Trophoblast cell (in vitro differentiated cells and primary cell): ENCODE results near the gene CMPK1.
"Not testable (repeated sequence)": the region's sequence is repeated elsewhere in the genome, so short reads cannot be mapped to it uniquely, and the experiment has no call there.

Experiments
- DNase-seq, 2 donors: peaks; one replicate each; pipeline ENCODE4 v3.0.0-alpha.2; 2016
- H2AFZ ChIP-seq: 2 replicates; pipeline ENCODE4 v1.6.1; 2013; ENCODE audit warnings: low read length, moderate library complexity, mild to moderate bottlenecking; ENCODE audit not compliant: insufficient read depth, poor library complexity
- H2AK5ac ChIP-seq: 2 replicates; pipeline ENCODE4 v1.6.1; 2013; ENCODE audit warnings: mild to moderate bottlenecking, low read length
- H2BK120ac ChIP-seq: 2 replicates; pipeline ENCODE4 v1.6.1; 2013; ENCODE audit warnings: low read length, mild to moderate bottlenecking, moderate library complexity; ENCODE audit not compliant: insufficient read depth, poor library complexity
- H2BK12ac ChIP-seq: 2 replicates; pipeline ENCODE4 v1.6.1; 2013; ENCODE audit warnings: mild to moderate bottlenecking, low read length, moderate library complexity
- H2BK5ac ChIP-seq: 2 replicates; pipeline ENCODE4 v1.6.1; 2013; ENCODE audit warnings: low read length, low read depth, moderate library complexity, mild to moderate bottlenecking; ENCODE audit not compliant: poor library complexity
- H3K14ac ChIP-seq: 2 replicates; pipeline ENCODE4 v1.6.1; 2013; ENCODE audit warnings: mild to moderate bottlenecking, low read length
- H3K18ac ChIP-seq: 2 replicates; pipeline ENCODE4 v1.6.1; 2013; ENCODE audit warnings: mild to moderate bottlenecking, low read length
- H3K23ac ChIP-seq: 2 replicates; pipeline ENCODE4 v1.6.1; 2013; ENCODE audit warnings: low read length
- H3K27ac ChIP-seq: 2 replicates; pipeline ENCODE4 v1.5.1; 2013; ENCODE audit warnings: low read depth, mild to moderate bottlenecking, inconsistent platforms, low read length, moderate library complexity
- H3K27me3 ChIP-seq: 2 replicates; pipeline ENCODE4 v1.6.1; 2013; ENCODE audit warnings: inconsistent platforms, mild to moderate bottlenecking, low read length, moderate library complexity; ENCODE audit not compliant: insufficient read depth
- H3K36me3 ChIP-seq, 2 experiments: 1 replicate in 1 of 2; 2 replicates in 1 of 2; pipeline ENCODE4 v1.6.1; 2013; ENCODE audit warnings: low read length in 2 of 2, mild to moderate bottlenecking in 2 of 2, moderate library complexity in 1 of 2; ENCODE audit not compliant: insufficient read depth in 2 of 2, control insufficient read depth in 1 of 2
- H3K4ac ChIP-seq: 2 replicates; pipeline ENCODE4 v1.6.1; 2013; ENCODE audit warnings: low read depth, mild to moderate bottlenecking, low read length, moderate library complexity
- H3K4me1 ChIP-seq, 2 experiments: 1 replicate in 1 of 2; 2 replicates in 1 of 2; pipeline ENCODE4 v1.6.1; 2013; ENCODE audit warnings: low read length in 2 of 2, mild to moderate bottlenecking in 2 of 2, moderate library complexity in 1 of 2; ENCODE audit not compliant: insufficient read depth in 2 of 2, control insufficient read depth in 1 of 2
- H3K4me2 ChIP-seq: 2 replicates; pipeline ENCODE4 v1.6.1; 2013; ENCODE audit warnings: inconsistent platforms, mild to moderate bottlenecking, low read length, moderate library complexity
- H3K4me3 ChIP-seq: 2 replicates; pipeline ENCODE4 v1.5.1; 2013; ENCODE audit warnings: mild to moderate bottlenecking, low read depth, low read length, inconsistent platforms
- H3K79me1 ChIP-seq: one replicate; pipeline ENCODE4 v1.6.1; 2013; ENCODE audit warnings: low read length
- H3K79me2 ChIP-seq: 2 replicates; pipeline ENCODE4 v1.6.1; 2013; ENCODE audit warnings: low read length, mild to moderate bottlenecking; ENCODE audit not compliant: control insufficient read depth, insufficient read depth, poor library complexity
- H3K9ac ChIP-seq: 2 replicates; pipeline ENCODE4 v1.6.1; 2013; ENCODE audit warnings: mild to moderate bottlenecking, low read length
- H3K9me3 ChIP-seq: 2 replicates; pipeline ENCODE4 v1.6.1; 2013; ENCODE audit warnings: low read depth, mild to moderate bottlenecking, control low read depth, inconsistent platforms, low read length; ENCODE audit not compliant: insufficient read depth
- H4K12ac ChIP-seq: 2 replicates; pipeline ENCODE4 v1.6.1; 2013; ENCODE audit warnings: low read depth, mild to moderate bottlenecking, low read length, moderate library complexity
- H4K8ac ChIP-seq: 2 replicates; pipeline ENCODE4 v1.6.1; 2013; ENCODE audit warnings: low read depth, mild to moderate bottlenecking, low read length, moderate library complexity
- H4K91ac ChIP-seq: one replicate; pipeline ENCODE4 v1.6.1; 2013; ENCODE audit warnings: low read depth, mild to moderate bottlenecking, low read length, moderate library complexity
- WGBS: extraction: QIAGEN DNeasy Blood & Tissue Kit; methylation state at CpG from one replicate; pipeline ENCODE4 v1.1.7; 2013; ENCODE audit warnings: missing lambda C conversion rate; ENCODE audit not compliant: insufficient read length, insufficient coverage; ENCODE audit errors: extremely low coverage; 5-methylcytosine and 5-hydroxymethylcytosine counted together

CMPK1 gene

GRCh38 chr1:47317841-47318240 lies 15.7 kb upstream of the CMPK1 start:
- H3K4me3 ChIP-seq: no peak overlapping the region
- no peaks in the 10 kb centered on the region for H3K27me3 ChIP-seq
- H3K4me2 ChIP-seq: no peak overlapping the region
- H3K14ac ChIP-seq: no peak overlapping the region
- peaks cover 2% of the 10 kb centered on the region for H3K79me2 ChIP-seq
- H3K4me1 ChIP-seq: peaks cover 0 to 7% of the 10 kb centered on the region in 2 experiments
- DNase-seq: peak; percentile 85 to 96
- H2BK12ac ChIP-seq: no peak overlapping the region
- H3K27ac ChIP-seq: peak overlapping the region; percentile 90
- H3K18ac ChIP-seq: no peak overlapping the region
- H3K79me1 ChIP-seq: peaks cover 7% of the 10 kb centered on the region
- no peak overlapping the region for H4K12ac ChIP-seq
- H3K23ac ChIP-seq: no peak overlapping the region
- no peak overlapping the region for H2AFZ ChIP-seq
- no peaks in the 10 kb centered on the region for H3K9me3 ChIP-seq
- H2BK120ac ChIP-seq: peak overlapping the region; percentile 73
- no peak overlapping the region for H3K4ac ChIP-seq
- whole genome bisulfite sequencing: no CpG with 5 or more reads among the region's 1 CpG
- no peak overlapping the region for H4K8ac ChIP-seq
- no peaks in the 10 kb centered on the region for H3K36me3 ChIP-seq
- H2AK5ac ChIP-seq: no peak overlapping the region
- H3K9ac ChIP-seq: no peak overlapping the region
- H2BK5ac ChIP-seq: peak overlapping the region; percentile 50
- H4K91ac ChIP-seq: peak overlapping the region; percentile 87

DNA sequence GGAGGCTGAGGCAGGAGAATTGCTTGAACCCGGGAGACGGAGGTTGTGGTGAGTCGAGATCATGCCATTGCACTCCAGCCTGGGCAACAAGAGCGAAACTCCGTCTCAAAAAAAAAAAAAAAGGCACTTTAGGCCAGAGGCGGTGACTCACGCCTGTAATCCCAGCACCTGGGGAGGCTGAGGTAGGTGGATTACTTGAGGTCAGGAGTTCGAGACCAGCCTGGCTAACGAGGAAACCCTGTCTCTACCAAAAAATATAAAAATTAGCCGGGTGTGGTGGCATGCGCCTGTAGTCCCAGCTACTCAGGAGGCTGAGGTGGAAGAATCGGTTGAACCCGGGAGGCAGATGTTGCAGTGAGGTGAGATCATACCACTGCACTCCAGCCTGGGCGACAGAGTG lies 13.6 kb upstream of the CMPK1 start:
- H3K9ac ChIP-seq, H2BK12ac ChIP-seq, H2AK5ac ChIP-seq, H3K79me1 ChIP-seq, H3K4ac ChIP-seq, H3K36me3 ChIP-seq, H3K9me3 ChIP-seq, H2BK5ac ChIP-seq, H3K4me3 ChIP-seq, H3K23ac ChIP-seq, DNase-seq, H2BK120ac ChIP-seq, H3K79me2 ChIP-seq, H3K18ac ChIP-seq, H4K12ac ChIP-seq, H3K27ac ChIP-seq, H2AFZ ChIP-seq, H4K8ac ChIP-seq, H3K27me3 ChIP-seq, H3K14ac ChIP-seq, H3K4me1 ChIP-seq, H3K4me2 ChIP-seq: not testable (repeated sequence)
- no CpG with 5 or more reads among the region's 14 CpGs for WGBS
- H4K91ac ChIP-seq: peak overlapping the region; percentile 24

DNA sequence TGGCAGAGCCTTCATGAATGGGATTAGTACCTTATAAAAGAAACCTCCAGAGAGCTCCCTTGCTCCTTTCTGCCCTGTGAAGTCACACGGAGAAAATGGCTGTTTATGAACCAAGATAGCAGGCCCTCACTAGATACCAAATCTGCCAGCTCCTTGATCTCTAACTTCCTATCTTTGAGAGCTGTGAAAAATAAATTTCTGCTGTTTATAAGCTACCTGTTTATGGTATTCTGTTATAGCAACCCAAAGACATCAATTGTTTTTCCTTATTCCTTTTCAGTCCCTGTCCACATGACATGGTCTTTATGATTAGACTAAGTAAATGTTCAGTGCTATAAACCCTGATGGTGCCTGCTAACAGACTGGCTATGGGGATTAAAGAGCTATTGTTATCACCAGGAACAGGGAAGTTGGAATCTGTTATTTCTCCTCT lies 10.0 kb upstream of the CMPK1 start:
- no peak overlapping the region for H3K14ac ChIP-seq
- no peak overlapping the region for H2AK5ac ChIP-seq
- no peak overlapping the region for H4K12ac ChIP-seq
- H3K79me1 ChIP-seq: peaks cover 1% of the 10 kb centered on the region
- H3K4me2 ChIP-seq: no peak overlapping the region
- no peaks in the 10 kb centered on the region for H3K79me2 ChIP-seq
- no peak overlapping the region for H4K91ac ChIP-seq
- no peak overlapping the region for H2BK5ac ChIP-seq
- no peak overlapping the region for H2BK12ac ChIP-seq
- no peaks in the 10 kb centered on the region for H3K9me3 ChIP-seq
- no peak overlapping the region for H3K4ac ChIP-seq
- WGBS: no CpG with 5 or more reads among the region's 1 CpG
- no peak overlapping the region for H3K9ac ChIP-seq
- no peaks in the 10 kb centered on the region for H3K36me3 ChIP-seq
- no peak overlapping the region for H3K23ac ChIP-seq
- H4K8ac ChIP-seq: no peak overlapping the region
- peaks cover 0 to 1% of the 10 kb centered on the region in 2 experiments for H3K4me1 ChIP-seq
- no peak overlapping the region for H3K4me3 ChIP-seq
- no peak overlapping the region for H2AFZ ChIP-seq
- H2BK120ac ChIP-seq: no peak overlapping the region
- no peak overlapping the region for H3K18ac ChIP-seq
- no peak overlapping the region for H3K27ac ChIP-seq
- H3K27me3 ChIP-seq: no peaks in the 10 kb centered on the region
- no peak for DNase-seq

DNA sequence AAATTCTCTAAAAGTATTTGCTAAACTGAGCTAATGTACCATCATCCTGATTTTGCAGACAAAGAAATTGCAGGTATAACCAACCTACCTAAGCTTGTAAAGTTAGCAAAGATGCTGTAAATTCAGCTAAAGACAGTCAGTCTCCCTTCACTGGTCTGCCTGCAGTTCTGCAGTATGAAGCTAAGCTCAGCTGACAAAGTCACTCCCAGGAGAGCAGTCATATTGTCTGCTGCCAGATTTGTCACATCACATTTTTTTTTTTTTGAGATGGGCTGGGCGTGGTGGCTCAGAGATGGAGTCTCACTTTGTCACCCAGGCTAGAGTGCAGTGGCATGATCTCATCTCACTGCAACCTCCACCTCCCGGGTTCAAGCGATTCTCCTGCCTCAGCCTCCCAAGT lies 8.9 kb upstream of the CMPK1 start:
- no peaks in the 10 kb centered on the region for H3K79me2 ChIP-seq
- no peak overlapping the region for H3K14ac ChIP-seq
- no peak overlapping the region for H2BK120ac ChIP-seq
- H4K12ac ChIP-seq: no peak overlapping the region
- no peak overlapping the region for H2AFZ ChIP-seq
- H3K4me2 ChIP-seq: no peak overlapping the region
- H3K36me3 ChIP-seq: no peaks in the 10 kb centered on the region
- H3K4me1 ChIP-seq: no peaks in the 10 kb centered on the region
- no peak overlapping the region for H3K4me3 ChIP-seq
- H2AK5ac ChIP-seq: no peak overlapping the region
- no peak for DNase-seq
- no peaks in the 10 kb centered on the region for H3K79me1 ChIP-seq
- H4K91ac ChIP-seq: no peak overlapping the region
- H3K9me3 ChIP-seq: no peaks in the 10 kb centered on the region
- no peak overlapping the region for H3K4ac ChIP-seq
- H3K9ac ChIP-seq: no peak overlapping the region
- H3K18ac ChIP-seq: no peak overlapping the region
- no peak overlapping the region for H3K27ac ChIP-seq
- H3K27me3 ChIP-seq: no peaks in the 10 kb centered on the region
- H2BK12ac ChIP-seq: no peak overlapping the region
- no peak overlapping the region for H3K23ac ChIP-seq
- no peak overlapping the region for H4K8ac ChIP-seq
- WGBS: no CpG with 5 or more reads among the region's 3 CpGs
- H2BK5ac ChIP-seq: no peak overlapping the region
